NCI-H748 treated with DMSO at 0.1 percent for 48 hours (cell line): ENCODE data around the gene ELAVL1.

Source experiments
- DNase-seq: peaks from one replicate; lab custom pipeline; 2025; lab: John Stamatoyannopoulos, UW

ELAVL1 gene

GRCh38 chr19:7985481-7985911 is 19.9 kb downstream of the ELAVL1 start:
- no peak for DNase-seq

- DNase-seq, result no peak
Measured at GRCh38 chr19:7983995-7984837, 21.2 kb downstream of the ELAVL1 start.

- DNase-seq, result no peak
Measured at GRCh38 chr19:7983286-7983950, 22.0 kb downstream of the ELAVL1 start.

- DNase-seq, result no peak
Measured at GRCh38 chr19:7982651-7983099, 22.8 kb downstream of the ELAVL1 start.

- DNase-seq, result no peak
Measured at GRCh38 chr19:7982103-7982502, 23.3 kb downstream of the ELAVL1 start.

GRCh38 chr19:7981661-7982060 is 23.8 kb downstream of the ELAVL1 start:
- DNase-seq, result no peak

GRCh38 chr19:7981199-7981598 is 24.2 kb downstream of the ELAVL1 start:
- no peak for DNase-seq

GRCh38 chr19:7980635-7981121 is 24.8 kb downstream of the ELAVL1 start:
- no peak for DNase-seq

GRCh38 chr19:7980168-7980567 is 25.3 kb downstream of the ELAVL1 start:
- no peak for DNase-seq

GRCh38 chr19:7979559-7979958 is 25.9 kb downstream of the ELAVL1 start:
- DNase-seq, result no peak

GRCh38 chr19:7979011-7979410 is 26.4 kb downstream of the ELAVL1 start:
- DNase-seq, result no peak

- no peak for DNase-seq
Measured at GRCh38 chr19:7978179-7978825, 27.1 kb downstream of the ELAVL1 start.

- no peak for DNase-seq
Measured at GRCh38 chr19:7977723-7978040, 27.8 kb downstream of the ELAVL1 start.

GRCh38 chr19:7977021-7977722 is 28.3 kb downstream of the ELAVL1 start:
- no peak for DNase-seq

- DNase-seq, result no peak
Measured at GRCh38 chr19:7976461-7976860, 29.0 kb downstream of the ELAVL1 start.

- DNase-seq, result no peak
Measured at GRCh38 chr19:7975037-7975436, 30.4 kb downstream of the ELAVL1 start.

GRCh38 chr19:7973883-7974282 is 31.6 kb downstream of the ELAVL1 start:
- DNase-seq, result no peak

GRCh38 chr19:7971553-7972520 is 33.6 kb downstream of the ELAVL1 start:
- no peak for DNase-seq

- DNase-seq, result no peak
Measured at GRCh38 chr19:7970716-7971448, 34.6 kb downstream of the ELAVL1 start.

- no peak for DNase-seq
Measured at GRCh38 chr19:7969555-7969939, 35.9 kb downstream of the ELAVL1 start.
